Measurements from ENCODE around the gene JAZF1.

GRCh38 chr7:28224675-28225074, 44.1 kb upstream of the JAZF1 start:
- TF ChIP-seq CTCF (IDR thresholded peaks at IDR 0.05; ENCODE audit: poor library complexity) (no peak), EZH2phosphoT487 (IDR thresholded peaks at IDR 0.05; ENCODE audit: low read depth, severe bottlenecking, unreplicated experiment) (no peak), EZH2 (IDR thresholded peaks at IDR 0.05; ENCODE audit: borderline replicate concordance) (no peak)

Data from hepatocyte (in vitro differentiated cells).